ENCODE results near the gene TTBK2.

- TF ChIP-seq YY1 (tag by site-specific recombination; IDR thresholded peaks at IDR 0.05) (no peak), IKZF3 (tag by site-specific recombination; IDR thresholded peaks at IDR 0.05) (no peak), ZNF585B (tag by site-specific recombination; IDR thresholded peaks at IDR 0.05) (no peak), ZNF398 (tag by site-specific recombination; IDR thresholded peaks at IDR 0.05) (no peak), CTCF (tag by site-specific recombination; IDR thresholded peaks at IDR 0.05) (no peak), ZBTB26 (tag by site-specific recombination; optimal IDR thresholded peaks at IDR 0.05) (no peak), TCF7L2 (IDR thresholded peaks at IDR 0.05; ENCODE audit: borderline replicate concordance, low read depth, low read length) (no peak), ZBTB8A (tag by site-specific recombination; IDR thresholded peaks at IDR 0.05) (no peak), ZNF2 (tag by site-specific recombination; IDR thresholded peaks at IDR 0.05) (no peak), ZBTB49 (tag by site-specific recombination; IDR thresholded peaks at IDR 0.05; ENCODE audit: low read depth) (no peak), ZNF114 (tag by site-specific recombination; IDR thresholded peaks at IDR 0.05) (no peak), MZF1 (tag by site-specific recombination; IDR thresholded peaks at IDR 0.05; ENCODE audit: borderline replicate concordance) (no peak)
Observed at GRCh38 chr15:42879443-42879842, 41.1 kb downstream of the TTBK2 start.

Data from HEK293 (cell line).